ENCODE measurements around the gene ORAI1.

The ORAI1 gene

DNA sequence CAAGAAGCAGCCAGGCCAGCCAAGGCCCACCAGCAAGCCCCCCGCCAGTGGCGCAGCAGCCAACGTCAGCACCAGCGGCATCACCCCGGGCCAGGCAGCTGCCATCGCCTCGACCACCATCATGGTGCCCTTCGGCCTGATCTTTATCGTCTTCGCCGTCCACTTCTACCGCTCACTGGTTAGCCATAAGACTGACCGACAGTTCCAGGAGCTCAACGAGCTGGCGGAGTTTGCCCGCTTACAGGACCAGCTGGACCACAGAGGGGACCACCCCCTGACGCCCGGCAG, 15.0 kb downstream of the ORAI1 start:
- no peak overlapping the region for H3K4me3 ChIP-seq (ENCODE audit: low read depth, low read length)
- TF ChIP-seq, protein P1, sequence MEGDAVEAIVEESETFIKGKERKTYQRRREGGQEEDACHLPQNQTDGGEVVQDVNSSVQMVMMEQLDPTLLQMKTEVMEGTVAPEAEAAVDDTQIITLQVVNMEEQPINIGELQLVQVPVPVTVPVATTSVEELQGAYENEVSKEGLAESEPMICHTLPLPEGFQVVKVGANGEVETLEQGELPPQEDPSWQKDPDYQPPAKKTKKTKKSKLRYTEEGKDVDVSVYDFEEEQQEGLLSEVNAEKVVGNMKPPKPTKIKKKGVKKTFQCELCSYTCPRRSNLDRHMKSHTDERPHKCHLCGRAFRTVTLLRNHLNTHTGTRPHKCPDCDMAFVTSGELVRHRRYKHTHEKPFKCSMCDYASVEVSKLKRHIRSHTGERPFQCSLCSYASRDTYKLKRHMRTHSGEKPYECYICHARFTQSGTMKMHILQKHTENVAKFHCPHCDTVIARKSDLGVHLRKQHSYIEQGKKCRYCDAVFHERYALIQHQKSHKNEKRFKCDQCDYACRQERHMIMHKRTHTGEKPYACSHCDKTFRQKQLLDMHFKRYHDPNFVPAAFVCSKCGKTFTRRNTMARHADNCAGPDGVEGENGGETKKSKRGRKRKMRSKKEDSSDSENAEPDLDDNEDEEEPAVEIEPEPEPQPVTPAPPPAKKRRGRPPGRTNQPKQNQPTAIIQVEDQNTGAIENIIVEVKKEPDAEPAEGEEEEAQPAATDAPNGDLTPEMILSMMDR (IDR thresholded peaks at IDR 0.05; ENCODE audit: low read depth, low read length), result no peak

DNA sequence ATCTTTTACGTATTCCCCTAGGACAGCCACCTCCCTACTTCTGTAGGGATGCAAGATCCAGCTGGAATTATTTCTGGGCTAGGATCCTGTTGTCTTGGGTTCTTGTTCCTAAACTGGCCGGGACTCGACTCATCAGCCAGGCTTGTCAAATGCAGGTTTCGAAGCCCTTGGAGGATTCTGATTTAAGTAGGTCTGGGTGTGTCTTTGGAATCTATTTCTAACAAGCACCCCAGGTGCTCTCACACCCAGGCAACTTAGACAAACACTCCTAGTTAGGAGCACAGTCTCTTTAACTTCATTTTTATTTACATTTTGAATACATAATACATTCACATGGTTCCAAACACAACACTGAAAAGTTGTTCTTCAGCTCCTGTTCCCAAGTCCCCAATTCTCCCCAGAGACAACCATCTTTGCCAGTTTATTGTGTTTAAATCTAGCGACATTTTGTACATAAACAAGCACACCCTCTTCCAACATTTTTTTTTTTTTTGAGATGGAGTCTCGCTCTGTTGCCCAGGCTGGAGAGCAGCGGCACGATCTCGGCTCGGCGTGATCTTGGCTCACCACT, 22.2 kb downstream of the ORAI1 start:
- TF ChIP-seq, protein P1 (IDR thresholded peaks at IDR 0.05; ENCODE audit: low read depth, low read length), result no peak
- no peak overlapping the region for H3K4me3 ChIP-seq (ENCODE audit: low read depth, low read length)

DNA sequence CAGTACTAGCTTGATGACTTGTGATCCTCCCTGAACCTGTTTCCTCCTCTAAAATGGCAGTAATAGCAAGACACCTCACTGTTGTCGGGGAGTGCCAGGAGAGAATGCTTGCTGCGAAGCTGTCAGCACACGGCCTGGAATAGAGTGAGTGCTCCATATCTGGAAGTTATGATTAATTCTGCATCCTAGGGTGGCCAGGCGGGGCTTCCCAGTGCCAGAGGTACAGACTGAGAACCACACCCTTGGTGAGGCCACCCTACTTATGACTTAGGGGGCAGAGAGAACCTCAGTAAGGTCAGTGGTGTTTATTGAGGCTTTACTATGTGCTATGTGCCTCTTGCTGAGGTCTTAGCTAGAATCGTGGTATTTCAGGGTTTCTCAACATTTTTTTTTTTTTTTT, 23.0 kb downstream of the ORAI1 start:
- H3K4me3 ChIP-seq (ENCODE audit: low read depth, low read length), result no peak overlapping the region
- TF ChIP-seq, protein P1 (IDR thresholded peaks at IDR 0.05; ENCODE audit: low read depth, low read length), result no peak

GRCh38 chr12:121649819-121650353, 23.6 kb downstream of the ORAI1 start:
- H3K4me3 ChIP-seq (ENCODE audit: low read depth, low read length), result no peak overlapping the region
- TF ChIP-seq, protein P1 (IDR thresholded peaks at IDR 0.05; ENCODE audit: low read depth, low read length), result no peak

- TF ChIP-seq, protein P1 (IDR thresholded peaks at IDR 0.05; ENCODE audit: low read depth, low read length), result no peak
- H3K4me3 ChIP-seq (ENCODE audit: low read depth, low read length), result no peak overlapping the region
Observed at GRCh38 chr12:121651320-121651719, 25.0 kb downstream of the ORAI1 start.

DNA sequence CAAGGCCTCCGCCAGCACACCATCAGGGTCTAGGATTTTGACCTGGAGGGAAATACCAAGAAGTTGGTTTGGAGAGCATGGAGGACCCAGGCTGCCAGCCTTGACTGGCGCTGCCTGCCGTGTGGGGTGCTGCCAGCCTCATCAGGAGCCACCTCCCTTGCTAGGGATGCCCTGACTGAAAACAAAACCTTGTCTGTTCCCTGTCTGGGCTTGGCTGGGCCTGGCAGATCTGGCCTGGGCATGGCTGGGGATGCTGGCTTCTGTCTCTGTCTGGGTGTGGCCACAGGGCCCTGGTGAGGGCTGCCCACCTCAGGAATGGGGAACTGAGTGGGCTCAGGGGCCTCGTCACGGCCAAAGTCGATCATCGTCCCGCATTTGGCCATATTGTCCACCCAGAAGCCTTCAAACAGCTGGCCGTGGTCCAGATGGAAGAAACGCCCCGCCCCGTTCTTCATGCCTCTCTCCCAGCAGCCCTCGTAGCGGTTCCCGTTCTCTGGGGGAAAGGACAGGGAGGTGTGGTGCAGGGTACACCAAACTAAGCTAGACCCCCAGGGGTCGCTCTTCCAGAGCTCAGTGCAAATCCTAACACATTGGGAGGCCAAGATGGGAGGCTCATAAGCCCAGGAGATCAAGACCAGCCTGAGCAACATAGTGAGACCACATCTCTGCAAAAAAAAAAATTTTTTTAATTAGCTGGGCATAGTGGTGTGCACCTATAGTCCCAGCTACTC, 26.6 kb downstream of the ORAI1 start:
- TF ChIP-seq, protein P1 (IDR thresholded peaks at IDR 0.05; ENCODE audit: low read depth, low read length), result no peak
- no peak overlapping the region for H3K4me3 ChIP-seq (ENCODE audit: low read depth, low read length)

- H3K4me3 ChIP-seq (ENCODE audit: low read depth, low read length), result no peak overlapping the region
- TF ChIP-seq, protein P1 (IDR thresholded peaks at IDR 0.05; ENCODE audit: low read depth, low read length), result no peak
Observed at GRCh38 chr12:121653999-121654398, 27.7 kb downstream of the ORAI1 start.

All from WI38 (cell line).